ENCODE measurements around the gene ST7. TPM values are rescaled to one million over a fixed set of nuclear protein-coding genes. Genes with fewer than 3 reads are reported as not detected.

Gene ST7
- total and polyA plus RNA-seq, 2 donors (not counting 1 experiment from before 2014, with no cell fraction given) = 2.3 to 4.6 TPM

GRCh38 chr7:117014673-117015133 is 61.4 kb downstream of the ST7 start:
- Histone ChIP-seq H3K27ac (ENCODE audit: low read length in 2 of 2) (no peak overlapping the region), H3K36me3 (replicated peaks in 1 of 2; ENCODE audit: control extremely low read depth in 1 of 2, control insufficient read depth in 1 of 2, extremely low read depth in 1 of 2, insufficient read depth in 2 of 2, low read length in 1 of 2) (no peaks in the 10 kb centered on the region), H3K9me3 (ENCODE audit: control extremely low read depth in 1 of 3, control insufficient read depth in 2 of 3, insufficient read depth in 1 of 3, low read length in 2 of 3) (no peaks in the 10 kb centered on the region), H3K9ac (ENCODE audit: low read length) (no peak overlapping the region), H3K4me1 (ENCODE audit: control insufficient read depth in 2 of 2, insufficient read depth in 2 of 2, low read length in 2 of 2) (peaks cover 20 to 21% of the 10 kb centered on the region in 2 donors), H2AFZ (ENCODE audit: insufficient read depth, low read depth, low read length, poor library complexity, severe bottlenecking) (peak overlapping the region; percentile 15), H3K27me3 (replicated peaks in 1 of 4; ENCODE audit: control extremely low read depth in 1 of 4, control insufficient read depth in 3 of 4, insufficient read depth in 4 of 4, low read length in 3 of 4) (no peaks in the 10 kb centered on the region), H3K4me3 (ENCODE audit: control extremely low read depth in 1 of 5, extremely low read depth in 1 of 5, insufficient read depth in 1 of 5, low read depth in 2 of 5, low read length in 4 of 5) (peak overlapping the region in 1 of 5 experiments; percentile 9), H4K20me1 (ENCODE audit: control insufficient read depth, insufficient read depth, low read length, poor library complexity, severe bottlenecking) (no peaks in the 10 kb centered on the region), H3K4me2 (replicated peaks; ENCODE audit: low read depth, low read length, poor library complexity, severe bottlenecking) (peak overlapping the region; percentile 19), H3K79me2 (ENCODE audit: control insufficient read depth, insufficient read depth, low read length) (no peaks in the 10 kb centered on the region)
- Mint-ChIP-seq H3K4me1 (peaks cover 39% of the 10 kb centered on the region), H3K4me3 (peak overlapping the region; percentile 29), H3K9me3 (ENCODE audit: insufficient read depth) (no peaks in the 10 kb centered on the region), H3K27ac (no peak overlapping the region), H3K27me3 (no peaks in the 10 kb centered on the region)
- peak; percentile 43 for DNase-seq
- peak; percentile 46 for ATAC-seq (ENCODE audit: low read depth)
- CTCF ChIA-PET = no interaction called here
- TF ChIP-seq EZH2 (IDR thresholded peaks at IDR 0.05; ENCODE audit: borderline replicate concordance, insufficient read depth, low read depth, low read length, poor library complexity, severe bottlenecking) = no peak
- TF ChIP-seq, protein P1, sequence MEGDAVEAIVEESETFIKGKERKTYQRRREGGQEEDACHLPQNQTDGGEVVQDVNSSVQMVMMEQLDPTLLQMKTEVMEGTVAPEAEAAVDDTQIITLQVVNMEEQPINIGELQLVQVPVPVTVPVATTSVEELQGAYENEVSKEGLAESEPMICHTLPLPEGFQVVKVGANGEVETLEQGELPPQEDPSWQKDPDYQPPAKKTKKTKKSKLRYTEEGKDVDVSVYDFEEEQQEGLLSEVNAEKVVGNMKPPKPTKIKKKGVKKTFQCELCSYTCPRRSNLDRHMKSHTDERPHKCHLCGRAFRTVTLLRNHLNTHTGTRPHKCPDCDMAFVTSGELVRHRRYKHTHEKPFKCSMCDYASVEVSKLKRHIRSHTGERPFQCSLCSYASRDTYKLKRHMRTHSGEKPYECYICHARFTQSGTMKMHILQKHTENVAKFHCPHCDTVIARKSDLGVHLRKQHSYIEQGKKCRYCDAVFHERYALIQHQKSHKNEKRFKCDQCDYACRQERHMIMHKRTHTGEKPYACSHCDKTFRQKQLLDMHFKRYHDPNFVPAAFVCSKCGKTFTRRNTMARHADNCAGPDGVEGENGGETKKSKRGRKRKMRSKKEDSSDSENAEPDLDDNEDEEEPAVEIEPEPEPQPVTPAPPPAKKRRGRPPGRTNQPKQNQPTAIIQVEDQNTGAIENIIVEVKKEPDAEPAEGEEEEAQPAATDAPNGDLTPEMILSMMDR (IDR thresholded peaks at IDR 0.05) = no peak
- POLR2A ChIA-PET = no interaction called here
- intact Hi-C loops (cut with micrococcal nuclease) = no loop called here
- 8% methylated on average over 4 of the region's 6 CpGs for WGBS (ENCODE audit: insufficient coverage)

GRCh38 chr7:117015258-117016184 is 62.2 kb downstream of the ST7 start:
- Histone ChIP-seq H3K4me1 (ENCODE audit: control insufficient read depth in 2 of 2, insufficient read depth in 2 of 2, low read length in 2 of 2) (peaks cover 13% of the 10 kb centered on the region in 2 donors), H3K4me3 (ENCODE audit: control extremely low read depth in 1 of 5, extremely low read depth in 1 of 5, insufficient read depth in 1 of 5, low read depth in 2 of 5, low read length in 4 of 5) (no peak overlapping the region), H4K20me1 (ENCODE audit: control insufficient read depth, insufficient read depth, low read length, poor library complexity, severe bottlenecking) (no peaks in the 10 kb centered on the region), H2AFZ (ENCODE audit: insufficient read depth, low read depth, low read length, poor library complexity, severe bottlenecking) (no peak overlapping the region), H3K36me3 (replicated peaks in 1 of 2; ENCODE audit: control extremely low read depth in 1 of 2, control insufficient read depth in 1 of 2, extremely low read depth in 1 of 2, insufficient read depth in 2 of 2, low read length in 1 of 2) (no peaks in the 10 kb centered on the region), H3K27ac (ENCODE audit: low read length in 2 of 2) (no peak overlapping the region), H3K9me3 (ENCODE audit: control extremely low read depth in 1 of 3, control insufficient read depth in 2 of 3, insufficient read depth in 1 of 3, low read length in 2 of 3) (no peaks in the 10 kb centered on the region), H3K4me2 (replicated peaks; ENCODE audit: low read depth, low read length, poor library complexity, severe bottlenecking) (no peak overlapping the region), H3K9ac (ENCODE audit: low read length) (no peak overlapping the region), H3K79me2 (ENCODE audit: control insufficient read depth, insufficient read depth, low read length) (no peaks in the 10 kb centered on the region), H3K27me3 (replicated peaks in 1 of 4; ENCODE audit: control extremely low read depth in 1 of 4, control insufficient read depth in 3 of 4, insufficient read depth in 4 of 4, low read length in 3 of 4) (no peaks in the 10 kb centered on the region)
- ChIA-PET POLR2A (no interaction called here), CTCF (no interaction called here)
- peaks cover 31% of the 10 kb centered on the region for H3K4me1 Mint-ChIP-seq
- intact Hi-C loops (cut with micrococcal nuclease) = no loop called here
- TF ChIP-seq, protein P1 (IDR thresholded peaks at IDR 0.05) = no peak
- no peak for TF ChIP-seq EZH2 (IDR thresholded peaks at IDR 0.05; ENCODE audit: borderline replicate concordance, insufficient read depth, low read depth, low read length, poor library complexity, severe bottlenecking)
- H3K4me3 Mint-ChIP-seq = peak overlapping the region; percentile 38
- H3K27ac Mint-ChIP-seq = no peak overlapping the region
- WGBS (ENCODE audit: insufficient coverage) = no CpG with 5 or more reads among the region's 4 CpGs
- ATAC-seq (ENCODE audit: low read depth) = no peak
- no peaks in the 10 kb centered on the region for H3K9me3 Mint-ChIP-seq (ENCODE audit: insufficient read depth)
- DNase-seq = no peak
- no peaks in the 10 kb centered on the region for H3K27me3 Mint-ChIP-seq
